ENCODE measurements around the gene YJEFN3.

DNA sequence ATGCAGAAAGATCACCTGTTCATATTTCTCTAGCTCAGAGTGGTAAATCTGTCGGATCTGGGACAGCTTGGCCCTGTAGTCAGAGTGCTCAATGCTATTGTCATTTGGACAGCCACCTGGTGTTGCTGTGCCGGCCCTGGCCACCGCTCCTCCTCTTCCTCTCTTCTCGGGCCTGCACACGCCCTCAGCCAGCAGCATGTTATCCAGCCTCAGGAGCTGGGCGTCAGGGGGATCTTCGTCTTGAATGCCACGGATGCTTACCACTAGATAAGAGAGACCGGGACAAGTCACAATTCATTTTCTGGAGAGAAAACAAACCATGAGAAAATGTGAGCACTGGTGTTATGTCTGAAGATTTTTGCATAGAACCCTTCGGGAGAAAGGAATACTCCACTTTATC, 41.9 kb downstream of the YJEFN3 start:
- TF ChIP-seq, protein P1, sequence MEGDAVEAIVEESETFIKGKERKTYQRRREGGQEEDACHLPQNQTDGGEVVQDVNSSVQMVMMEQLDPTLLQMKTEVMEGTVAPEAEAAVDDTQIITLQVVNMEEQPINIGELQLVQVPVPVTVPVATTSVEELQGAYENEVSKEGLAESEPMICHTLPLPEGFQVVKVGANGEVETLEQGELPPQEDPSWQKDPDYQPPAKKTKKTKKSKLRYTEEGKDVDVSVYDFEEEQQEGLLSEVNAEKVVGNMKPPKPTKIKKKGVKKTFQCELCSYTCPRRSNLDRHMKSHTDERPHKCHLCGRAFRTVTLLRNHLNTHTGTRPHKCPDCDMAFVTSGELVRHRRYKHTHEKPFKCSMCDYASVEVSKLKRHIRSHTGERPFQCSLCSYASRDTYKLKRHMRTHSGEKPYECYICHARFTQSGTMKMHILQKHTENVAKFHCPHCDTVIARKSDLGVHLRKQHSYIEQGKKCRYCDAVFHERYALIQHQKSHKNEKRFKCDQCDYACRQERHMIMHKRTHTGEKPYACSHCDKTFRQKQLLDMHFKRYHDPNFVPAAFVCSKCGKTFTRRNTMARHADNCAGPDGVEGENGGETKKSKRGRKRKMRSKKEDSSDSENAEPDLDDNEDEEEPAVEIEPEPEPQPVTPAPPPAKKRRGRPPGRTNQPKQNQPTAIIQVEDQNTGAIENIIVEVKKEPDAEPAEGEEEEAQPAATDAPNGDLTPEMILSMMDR (IDR thresholded peaks at IDR 0.05), result no peak
- no peak for TF ChIP-seq POLR2A (IDR thresholded peaks at IDR 0.05)

Measured in esophagus squamous epithelium (tissue), 4 donors.